ENCODE measurements around the gene CELF2. TPM values are rescaled to one million over a fixed set of nuclear protein-coding genes. Genes with fewer than 3 reads are reported as not detected.

CELF2 gene
- total RNA-seq, 2 donors from 2014 or later: 139 to 146 TPM

GRCh38 chr10:11324761-11325321 lies 307.2 kb downstream of the CELF2 start:
- H3K9me3 Mint-ChIP-seq: no peaks in the 10 kb centered on the region
- H3K27me3 Mint-ChIP-seq: no peaks in the 10 kb centered on the region
- H3K27ac Mint-ChIP-seq: peak overlapping the region; percentile 91
- no peak overlapping the region for H3K4me3 Mint-ChIP-seq
- H3K36me3 Mint-ChIP-seq (ENCODE audit: low read depth): peaks cover 100% of the 10 kb centered on the region
- no peak for ATAC-seq (replicated peaks)
- peaks cover 31% of the 10 kb centered on the region for H3K4me1 Mint-ChIP-seq

DNA sequence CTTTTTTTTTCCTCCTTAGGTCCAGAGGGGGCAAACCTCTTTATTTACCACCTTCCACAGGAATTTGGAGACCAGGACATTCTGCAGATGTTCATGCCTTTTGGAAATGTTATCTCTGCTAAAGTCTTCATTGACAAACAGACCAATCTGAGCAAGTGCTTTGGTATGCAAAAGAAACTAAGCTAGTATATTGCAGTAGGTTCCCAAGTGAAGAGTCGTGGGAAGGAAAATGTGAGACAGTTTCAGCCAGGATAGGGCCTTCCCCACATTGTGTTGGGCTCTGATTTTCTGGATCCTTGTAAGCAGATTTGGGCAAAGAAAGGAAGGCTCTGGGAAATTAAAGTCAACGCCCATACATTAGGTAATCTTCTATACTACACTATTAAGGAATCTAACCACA lies 308.1 kb downstream of the CELF2 start:
- peak overlapping the region; percentile 80 for H3K27ac Mint-ChIP-seq
- ATAC-seq (replicated peaks): no peak
- no peak overlapping the region for H3K4me3 Mint-ChIP-seq
- no peaks in the 10 kb centered on the region for H3K9me3 Mint-ChIP-seq
- H3K27me3 Mint-ChIP-seq: no peaks in the 10 kb centered on the region
- H3K4me1 Mint-ChIP-seq: peaks cover 29% of the 10 kb centered on the region
- peaks cover 100% of the 10 kb centered on the region for H3K36me3 Mint-ChIP-seq (ENCODE audit: low read depth)

GRCh38 chr10:11326241-11326640 lies 308.6 kb downstream of the CELF2 start:
- Mint-ChIP-seq H3K4me1 (peaks cover 24% of the 10 kb centered on the region), H3K36me3 (ENCODE audit: low read depth) (peaks cover 100% of the 10 kb centered on the region), H3K4me3 (no peak overlapping the region), H3K9me3 (no peaks in the 10 kb centered on the region), H3K27ac (peak overlapping the region; percentile 80), H3K27me3 (no peaks in the 10 kb centered on the region)
- ATAC-seq (replicated peaks): no peak

GRCh38 chr10:11326913-11327616 lies 309.4 kb downstream of the CELF2 start:
- H3K9me3 Mint-ChIP-seq: no peaks in the 10 kb centered on the region
- peaks cover 100% of the 10 kb centered on the region for H3K36me3 Mint-ChIP-seq (ENCODE audit: low read depth)
- no peaks in the 10 kb centered on the region for H3K27me3 Mint-ChIP-seq
- no peak overlapping the region for H3K4me3 Mint-ChIP-seq
- H3K4me1 Mint-ChIP-seq: peaks cover 24% of the 10 kb centered on the region
- ATAC-seq (replicated peaks): no peak
- peak overlapping the region; percentile 80 for H3K27ac Mint-ChIP-seq

- Mint-ChIP-seq H3K27ac (peak overlapping the region; percentile 80), H3K36me3 (ENCODE audit: low read depth) (peaks cover 100% of the 10 kb centered on the region), H3K27me3 (no peaks in the 10 kb centered on the region), H3K4me1 (peaks cover 23% of the 10 kb centered on the region), H3K4me3 (no peak overlapping the region), H3K9me3 (no peaks in the 10 kb centered on the region)
- ATAC-seq (replicated peaks): peak; percentile 18
These were observed 310.8 kb downstream of the CELF2 start for GRCh38 chr10:11328264-11329061.

- Mint-ChIP-seq H3K27me3 (no peaks in the 10 kb centered on the region), H3K9me3 (no peaks in the 10 kb centered on the region), H3K4me1 (peaks cover 22% of the 10 kb centered on the region), H3K4me3 (no peak overlapping the region), H3K27ac (peak overlapping the region; percentile 80), H3K36me3 (ENCODE audit: low read depth) (peaks cover 100% of the 10 kb centered on the region)
- no peak for ATAC-seq (replicated peaks)
These were observed 311.5 kb downstream of the CELF2 start for GRCh38 chr10:11329062-11329673.

- peaks cover 100% of the 10 kb centered on the region for H3K36me3 Mint-ChIP-seq (ENCODE audit: low read depth)
These were observed 312.8 kb downstream of the CELF2 start for GRCh38 chr10:11330383-11331045.

GRCh38 chr10:11331046-11331577 lies 313.4 kb downstream of the CELF2 start:
- Mint-ChIP-seq H3K9me3 (no peaks in the 10 kb centered on the region), H3K36me3 (ENCODE audit: low read depth) (peaks cover 96% of the 10 kb centered on the region), H3K4me1 (peaks cover 17% of the 10 kb centered on the region), H3K4me3 (no peak overlapping the region), H3K27me3 (no peaks in the 10 kb centered on the region), H3K27ac (no peak overlapping the region)
- ATAC-seq (replicated peaks): no peak

More at GRCh38 chr10:11330383-11331045, 312.8 kb downstream of the CELF2 start:
- peaks cover 22% of the 10 kb centered on the region for H3K4me1 Mint-ChIP-seq
- H3K27ac Mint-ChIP-seq: peak overlapping the region; percentile 11
- no peaks in the 10 kb centered on the region for H3K9me3 Mint-ChIP-seq
- no peak overlapping the region for H3K4me3 Mint-ChIP-seq
- no peak for ATAC-seq (replicated peaks)
- no peaks in the 10 kb centered on the region for H3K27me3 Mint-ChIP-seq

GRCh38 chr10:11331726-11332125 lies 314.1 kb downstream of the CELF2 start:
- no peaks in the 10 kb centered on the region for H3K27me3 Mint-ChIP-seq
- peak overlapping the region; percentile 41 for H3K27ac Mint-ChIP-seq
- H3K4me1 Mint-ChIP-seq: peaks cover 16% of the 10 kb centered on the region
- no peak overlapping the region for H3K4me3 Mint-ChIP-seq
- ATAC-seq (replicated peaks): no peak
- peaks cover 91% of the 10 kb centered on the region for H3K36me3 Mint-ChIP-seq (ENCODE audit: low read depth)
- H3K9me3 Mint-ChIP-seq: no peaks in the 10 kb centered on the region

DNA sequence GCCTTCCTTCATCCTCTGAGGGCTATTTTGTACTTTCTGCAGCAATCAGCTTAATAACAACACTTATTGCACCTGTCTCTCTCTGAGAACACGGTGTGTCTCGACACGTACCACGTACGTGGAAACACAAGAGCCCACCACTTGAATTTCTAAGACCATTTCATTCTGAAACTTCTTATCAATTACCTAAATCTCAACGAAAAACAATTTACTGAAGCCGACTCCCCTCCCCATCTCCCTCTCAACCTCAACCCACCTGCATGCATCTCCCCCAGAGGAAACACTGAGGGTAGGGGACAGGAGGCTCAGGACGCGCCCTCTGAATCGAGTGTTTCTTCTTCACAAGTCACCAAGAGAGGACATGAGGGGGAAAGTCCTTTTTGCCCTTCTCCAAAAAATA lies 315.2 kb downstream of the CELF2 start:
- Mint-ChIP-seq H3K9me3 (no peaks in the 10 kb centered on the region), H3K27me3 (no peaks in the 10 kb centered on the region), H3K4me1 (peaks cover 16% of the 10 kb centered on the region), H3K4me3 (no peak overlapping the region), H3K27ac (peak overlapping the region; percentile 80), H3K36me3 (ENCODE audit: low read depth) (peaks cover 90% of the 10 kb centered on the region)
- no peak for ATAC-seq (replicated peaks)

GRCh38 chr10:11334436-11334835 lies 316.8 kb downstream of the CELF2 start:
- ATAC-seq (replicated peaks): no peak
- Mint-ChIP-seq H3K27ac (peak overlapping the region; percentile 37), H3K4me1 (peaks cover 12% of the 10 kb centered on the region), H3K27me3 (no peaks in the 10 kb centered on the region), H3K36me3 (ENCODE audit: low read depth) (peaks cover 74% of the 10 kb centered on the region), H3K9me3 (no peaks in the 10 kb centered on the region), H3K4me3 (no peak overlapping the region)

GRCh38 chr10:11335167-11335652 lies 317.5 kb downstream of the CELF2 start:
- Mint-ChIP-seq H3K36me3 (ENCODE audit: low read depth) (peaks cover 66% of the 10 kb centered on the region), H3K9me3 (no peaks in the 10 kb centered on the region), H3K4me1 (peaks cover 9% of the 10 kb centered on the region), H3K4me3 (peak overlapping the region; percentile 16), H3K27me3 (no peaks in the 10 kb centered on the region), H3K27ac (no peak overlapping the region)
- no peak for ATAC-seq (replicated peaks)

DNA sequence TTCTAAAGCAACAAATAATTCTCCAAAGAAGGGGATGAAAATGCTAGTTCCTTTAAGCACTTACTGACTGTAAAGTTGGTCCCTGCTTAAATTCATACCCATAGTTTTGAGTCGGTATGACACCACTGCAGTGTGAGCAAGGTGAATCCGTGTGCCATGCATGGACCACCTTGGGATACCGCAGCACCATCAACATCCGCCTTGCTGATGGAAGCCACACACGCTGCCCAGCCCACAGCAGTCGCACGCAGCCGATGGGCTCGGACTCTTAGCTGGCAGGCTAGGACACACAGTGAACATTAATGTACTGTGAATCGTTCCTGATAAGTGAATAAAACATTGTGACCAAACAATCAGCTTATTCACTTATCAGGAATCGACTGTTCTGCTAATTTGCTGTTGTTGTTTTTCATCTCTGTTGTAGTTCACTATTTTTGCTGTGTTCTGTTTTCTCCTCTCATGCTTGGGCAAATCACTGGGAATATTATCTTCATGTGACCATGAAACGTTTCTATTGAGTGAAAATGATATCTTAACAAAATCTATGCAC lies 318.3 kb downstream of the CELF2 start:
- Mint-ChIP-seq H3K9me3 (no peaks in the 10 kb centered on the region), H3K4me3 (no peak overlapping the region), H3K27ac (no peak overlapping the region), H3K4me1 (peaks cover 5% of the 10 kb centered on the region), H3K27me3 (no peaks in the 10 kb centered on the region), H3K36me3 (ENCODE audit: low read depth) (peaks cover 59% of the 10 kb centered on the region)
- ATAC-seq (replicated peaks): no peak

Data from activated T-helper 17 cell treated with anti-CD3 and anti-CD28 coated beads, Interleukin-2, amount 50 U/mL, for 72 hours (primary cell).